A673 (cell line): ENCODE data around the gene PLIN5. TPM values are rescaled to one million over a fixed set of nuclear protein-coding genes. Genes with fewer than 3 reads are reported as not detected.
A peak's percentile ranks its signal among the peaks of the same experiment; 100 is the strongest.

Experiments
- BruUV-seq: library from RNA; stranded (reverse); fragments of 400-500 nt; replicated peaks from 2 replicates; lab custom pipeline; 2021; lab: Mats Ljungman, UMichigan
- CTCF ChIA-PET: fragments of 300-600 bp; sonication (Branson Sonifier 250); formaldehyde crosslinking; loops from one replicate; lab custom pipeline; 2022; ENCODE audit warnings: antibody characterized with exemption; lab: Charles Lee
- POLR2A ChIA-PET: fragments of 300-600 bp; sonication (Branson Sonifier 250); formaldehyde crosslinking; loops from one replicate; lab custom pipeline; 2022; ENCODE audit warnings: antibody characterized with exemption; ENCODE audit not compliant: low non-redundant PET; lab: Charles Lee
- DNase-seq: peaks from one replicate; pipeline ENCODE4 v3.0.0-alpha.2; 2015; ENCODE audit warnings: low spot score
- H3K27ac ChIP-seq: fragments of 200-600 bp; sonication (generic); 2 replicates; pipeline ENCODE4 v1.5.1; 2016; ENCODE audit warnings: mixed run types, low read depth, mild to moderate bottlenecking, mixed read lengths, antibody characterized with exemption, low read length; ENCODE audit not compliant: poor library complexity, severe bottlenecking
- H3K27me3 ChIP-seq: fragments of 200-600 bp; sonication (generic); replicated peaks from 2 replicates; pipeline ENCODE4 v1.6.1; 2017; ENCODE audit warnings: mixed run types, low read depth, mild to moderate bottlenecking, mixed read lengths, antibody characterized with exemption, low read length; ENCODE audit not compliant: insufficient read depth, poor library complexity
- H3K36me3 ChIP-seq: fragments of 200-600 bp; sonication (generic); 2 replicates; pipeline ENCODE4 v1.6.1; 2016; ENCODE audit warnings: mixed run types, mild to moderate bottlenecking, mixed read lengths, antibody characterized with exemption, low read length; ENCODE audit not compliant: insufficient read depth, poor library complexity, severe bottlenecking
- H3K4me1 ChIP-seq: fragments of 200-600 bp; sonication (generic); 2 replicates; pipeline ENCODE4 v1.6.1; 2017; ENCODE audit warnings: mixed run types, mild to moderate bottlenecking, mixed read lengths, antibody characterized with exemption, low read length; ENCODE audit not compliant: insufficient read depth, poor library complexity, severe bottlenecking
- H3K4me3 ChIP-seq: fragments of 200-600 bp; sonication (generic); 2 replicates; pipeline ENCODE4 v1.5.1; 2016; ENCODE audit warnings: low read depth, mixed run types, mild to moderate bottlenecking, mixed read lengths, low read length; ENCODE audit not compliant: poor library complexity, severe bottlenecking
- H3K9me3 ChIP-seq: fragments of 200-600 bp; sonication (generic); 2 replicates; pipeline ENCODE4 v1.6.1; 2016; ENCODE audit warnings: mixed run types, low read depth, mild to moderate bottlenecking, mixed read lengths, antibody characterized with exemption, low read length; ENCODE audit not compliant: poor library complexity, severe bottlenecking
- CTCF ChIP-seq: fragments of 300-800, 200-600 bp; sonication (generic); conservative IDR thresholded peaks from 2 replicates; pipeline ENCODE4 v1.5.1; 2017; ENCODE audit warnings: low read depth, mild to moderate bottlenecking, antibody characterized with exemption, low read length, moderate library complexity, mixed read lengths
- EZH2 ChIP-seq: fragments of 200-600 bp; sonication (generic); IDR thresholded peaks from 2 replicates; pipeline ENCODE4 v1.6.1; 2017; ENCODE audit warnings: borderline replicate concordance, low read depth, mild to moderate bottlenecking, mixed read lengths, antibody characterized with exemption, low read length; ENCODE audit not compliant: poor library complexity, severe bottlenecking
- intact Hi-C: fragments of 100-400 bp; cut with micrococcal nuclease; formaldehyde crosslinking; loops from one replicate; pipeline ENCODE4 v1.10.0; 2022; ENCODE audit not compliant: unreplicated experiment
- total RNA-seq: library from RNA; stranded (reverse); gene quantifications from 2 replicates; pipeline ENCODE4 v1.2.3, GENCODE V29; 2021

The PLIN5 gene
- total RNA-seq, 1 experiment from 2014 or later: 3.0 TPM

GRCh38 chr19:4559569-4559968, 24.5 kb upstream of the PLIN5 start, which contains the start of gene SEMA6B:
TSS of gene SEMA6B (minus strand) at chr19:4559684. CDS start at chr19:4558457, 1,227 bp downstream.
- ChIA-PET POLR2A (no interaction called here), CTCF (interaction anchor here (0.5 to 1.1 kb wide), 2 partner anchors 94 to 231 kb away, joined by 3 to 4 read pairs; no protein-coding TSS in a partner anchor)
- no peak for DNase-seq
- no peak for TF ChIP-seq EZH2
- no peaks in the 10 kb centered on the region for H3K36me3 ChIP-seq
- BruUV-seq: no TSS peak
- H3K4me3 ChIP-seq: no peak within 1 kb of the TSS
- H3K27me3 ChIP-seq: no peaks in the 10 kb centered on the region
- H3K9me3 ChIP-seq: no peaks in the 10 kb centered on the region
- no peak within 1 kb of the TSS for H3K27ac ChIP-seq
- no peaks in the 10 kb centered on the region for H3K4me1 ChIP-seq
- intact Hi-C loops: loop anchor here (2.0 kb wide), 1 partner anchor 77 kb away; no protein-coding TSS in a partner anchor

DNA sequence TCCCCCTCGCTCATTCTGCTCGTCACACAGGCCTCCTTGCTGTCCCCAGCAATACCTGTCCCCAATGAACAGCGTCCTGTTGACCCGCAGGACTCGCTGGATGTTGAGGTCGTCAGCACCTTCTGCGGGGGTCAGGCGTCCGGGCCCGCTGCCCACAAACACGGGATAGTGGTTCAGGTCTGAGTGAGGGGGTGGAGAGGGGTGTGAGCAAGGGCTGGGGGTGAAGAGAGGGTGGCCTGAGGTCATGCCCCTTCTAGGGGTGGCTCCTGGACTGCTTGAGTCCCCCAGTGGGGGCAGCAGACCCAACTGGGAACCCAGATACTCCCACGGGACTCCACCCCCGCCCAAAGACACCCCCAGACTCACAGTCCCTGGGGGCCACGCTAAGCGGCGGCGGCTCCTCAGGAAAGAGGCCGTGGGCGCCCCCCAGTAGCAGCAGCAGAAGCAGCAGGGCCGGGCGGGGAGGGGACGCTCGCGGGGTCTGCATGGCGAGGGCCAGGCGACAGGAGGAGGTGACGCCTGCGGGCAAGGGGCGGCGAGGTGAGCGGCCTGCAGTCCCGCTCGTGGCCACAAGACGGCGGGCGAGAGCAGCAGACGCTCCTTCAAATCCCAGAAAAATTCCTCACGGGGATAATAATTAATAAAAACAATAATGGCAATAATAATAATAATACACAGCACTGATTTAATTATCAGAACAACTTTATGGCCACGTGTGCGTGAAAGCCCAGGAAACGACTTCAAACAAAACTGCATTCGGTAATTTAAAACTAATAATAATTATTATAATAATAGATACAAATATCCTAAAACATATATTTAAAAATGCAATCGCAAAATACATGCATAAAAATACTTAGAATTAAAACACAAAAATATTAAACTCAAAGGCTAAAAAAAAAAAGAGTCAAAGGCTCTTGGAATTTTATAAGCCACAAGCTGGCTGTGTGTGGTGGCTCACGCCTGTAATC, 23.2 kb upstream of the PLIN5 start:
- BruUV-seq: no TSS peak
- no peaks in the 10 kb centered on the region for H3K9me3 ChIP-seq
- no peaks in the 10 kb centered on the region for H3K4me1 ChIP-seq
- peak overlapping the region; percentile 19 for H3K4me3 ChIP-seq
- intact Hi-C loops: loop anchor here (2.0 kb wide), 1 partner anchor 79 kb away; no protein-coding TSS in a partner anchor
- H3K36me3 ChIP-seq: no peaks in the 10 kb centered on the region
- DNase-seq: peak; percentile 39
- ChIA-PET POLR2A (no interaction called here), CTCF (interaction anchor here (1.1 kb wide), 1 partner anchor 233 kb away, joined by 3 read pairs; no protein-coding TSS in a partner anchor)
- no peak for TF ChIP-seq EZH2
- TF ChIP-seq CTCF: peak; percentile 93
- no peak overlapping the region for H3K27ac ChIP-seq
- H3K27me3 ChIP-seq: no peaks in the 10 kb centered on the region

DNA sequence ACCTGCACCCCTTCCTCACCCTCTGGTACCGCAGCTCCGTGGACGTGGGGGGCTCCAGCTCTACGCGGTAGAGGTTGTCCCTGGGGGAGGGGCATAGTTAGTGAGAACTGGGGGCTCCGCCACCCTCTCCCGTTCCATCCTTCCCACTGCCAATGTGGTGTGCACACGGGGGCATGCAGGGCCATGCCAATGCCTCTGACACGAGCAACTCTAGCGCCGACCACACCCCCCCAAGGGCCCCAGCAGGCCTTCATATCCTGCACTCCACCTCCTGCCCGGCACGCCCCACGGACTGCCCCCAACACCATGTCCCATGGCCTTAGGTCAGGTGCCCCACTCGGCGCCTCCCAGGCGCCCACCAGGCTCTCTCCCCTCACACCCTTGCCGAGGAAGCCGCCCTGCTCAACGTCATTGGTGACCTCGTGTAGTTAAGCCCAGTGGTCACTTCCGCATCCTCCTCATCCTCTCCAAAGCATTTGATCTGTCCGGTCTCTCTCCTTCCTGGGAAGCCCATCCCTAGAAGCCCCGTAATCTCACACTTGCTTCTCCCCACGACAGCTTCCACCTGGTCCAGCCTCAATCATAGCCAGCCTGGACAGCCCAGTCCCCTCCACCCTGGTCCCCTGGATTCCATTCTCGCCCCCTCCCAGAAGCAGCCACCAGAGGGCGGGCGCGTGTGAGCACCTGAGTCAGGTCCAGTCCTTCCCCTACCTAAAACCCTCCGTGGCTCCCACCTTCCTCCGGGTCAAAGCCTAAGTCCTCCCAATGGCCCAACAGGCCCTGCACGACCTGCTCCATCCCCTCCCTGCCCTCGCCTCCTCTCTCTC, 22.3 kb upstream of the PLIN5 start:
- Histone ChIP-seq H3K27ac (no peak overlapping the region), H3K9me3 (no peaks in the 10 kb centered on the region), H3K27me3 (no peaks in the 10 kb centered on the region), H3K4me3 (no peak overlapping the region), H3K4me1 (no peaks in the 10 kb centered on the region), H3K36me3 (no peaks in the 10 kb centered on the region)
- no TSS peak for BruUV-seq
- DNase-seq: no peak
- TF ChIP-seq EZH2 (no peak), CTCF (peak; percentile 49)
- ChIA-PET CTCF (no interaction called here), POLR2A (no interaction called here)
- intact Hi-C loops: no loop called here
